GM12878 (cell line): ENCODE results near the gene ZNF474.

Experiments used
- CBX3 ChIP-seq: fragments of 200-600 bp; sonication (generic); IDR thresholded peaks from 2 replicates; pipeline ENCODE4 v1.6.1; 2016; ENCODE audit warnings: low read depth, borderline replicate concordance
- CBX5 ChIP-seq: sonication (generic); IDR thresholded peaks from 2 replicates; pipeline ENCODE4 v1.6.1; 2016; ENCODE audit warnings: low read depth, moderate library complexity, mild to moderate bottlenecking, inconsistent platforms
- CEBPB ChIP-seq, 2 experiments: fragments of 150-350 bp in 1 of 2; IDR thresholded peaks; 2 replicates each; pipeline ENCODE4 v1.6.1; 2012 to 2014; ENCODE audit warnings: low read depth in 2 of 2, low read length in 2 of 2, borderline replicate concordance in 1 of 2, inconsistent platforms in 1 of 2
- ESRRA ChIP-seq: IDR thresholded peaks from 2 replicates; pipeline ENCODE4 v1.6.1; 2012; ENCODE audit warnings: mild to moderate bottlenecking, low read length, improper control_type of control experiment
- TAF1 ChIP-seq: IDR thresholded peaks from 2 replicates; pipeline ENCODE4 v1.6.1; 2011; ENCODE audit warnings: mild to moderate bottlenecking, low read depth, low read length, borderline replicate concordance
- TCF3 ChIP-seq: IDR thresholded peaks from 2 replicates; pipeline ENCODE4 v1.6.1; 2012; ENCODE audit warnings: low read depth, mild to moderate bottlenecking, low read length, borderline replicate concordance; ENCODE audit not compliant: insufficient read depth
- TF ChIP-seq, protein P1 (sequence below), 3 experiments: IDR thresholded peaks in 2 of 3; conservative IDR thresholded peaks in 1 of 3; 2 replicates each; pipeline ENCODE4 v1.5.1; 2011; ENCODE audit warnings: low read depth in 3 of 3, low read length in 3 of 3, mild to moderate bottlenecking in 3 of 3, control low read depth in 2 of 3, moderate library complexity in 2 of 3, inconsistent platforms in 1 of 3, mixed read lengths in 1 of 3; ENCODE audit not compliant: control insufficient read depth in 2 of 3, insufficient read depth in 1 of 3; ENCODE audit errors: extremely low read depth in 1 of 3
- TF ChIP-seq, protein P2 (sequence below): IDR thresholded peaks from 2 replicates; pipeline ENCODE4 v1.6.1; 2012; ENCODE audit warnings: low read length, inconsistent platforms

DNA sequence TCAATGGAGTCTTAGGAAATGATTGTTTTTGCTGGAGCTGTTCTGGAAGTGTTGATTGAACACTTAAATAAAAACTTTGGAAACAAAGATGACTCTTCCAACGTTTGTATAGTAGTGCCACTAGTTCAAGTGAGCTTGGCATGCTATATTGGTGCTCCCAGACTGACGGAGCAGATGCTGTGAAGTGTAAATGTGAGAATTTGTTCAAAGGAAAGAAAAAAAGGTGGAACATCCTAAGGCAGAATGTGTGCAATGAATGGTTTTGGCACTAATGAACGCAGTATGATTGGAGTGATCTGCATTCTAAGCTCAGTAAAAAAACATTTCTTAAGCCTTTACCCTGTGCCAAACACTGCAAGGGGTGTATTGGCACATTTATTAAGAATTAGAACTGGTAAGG lies 69.8 kb downstream of the ZNF474 start:
- TF ChIP-seq, protein P1, sequence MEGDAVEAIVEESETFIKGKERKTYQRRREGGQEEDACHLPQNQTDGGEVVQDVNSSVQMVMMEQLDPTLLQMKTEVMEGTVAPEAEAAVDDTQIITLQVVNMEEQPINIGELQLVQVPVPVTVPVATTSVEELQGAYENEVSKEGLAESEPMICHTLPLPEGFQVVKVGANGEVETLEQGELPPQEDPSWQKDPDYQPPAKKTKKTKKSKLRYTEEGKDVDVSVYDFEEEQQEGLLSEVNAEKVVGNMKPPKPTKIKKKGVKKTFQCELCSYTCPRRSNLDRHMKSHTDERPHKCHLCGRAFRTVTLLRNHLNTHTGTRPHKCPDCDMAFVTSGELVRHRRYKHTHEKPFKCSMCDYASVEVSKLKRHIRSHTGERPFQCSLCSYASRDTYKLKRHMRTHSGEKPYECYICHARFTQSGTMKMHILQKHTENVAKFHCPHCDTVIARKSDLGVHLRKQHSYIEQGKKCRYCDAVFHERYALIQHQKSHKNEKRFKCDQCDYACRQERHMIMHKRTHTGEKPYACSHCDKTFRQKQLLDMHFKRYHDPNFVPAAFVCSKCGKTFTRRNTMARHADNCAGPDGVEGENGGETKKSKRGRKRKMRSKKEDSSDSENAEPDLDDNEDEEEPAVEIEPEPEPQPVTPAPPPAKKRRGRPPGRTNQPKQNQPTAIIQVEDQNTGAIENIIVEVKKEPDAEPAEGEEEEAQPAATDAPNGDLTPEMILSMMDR (IDR thresholded peaks at IDR 0.05 in 2 of 3, conservative IDR thresholded peaks at IDR 0.05 in 1 of 3; ENCODE audit: control insufficient read depth in 2 of 3, extremely low read depth in 1 of 3, insufficient read depth in 1 of 3, low read depth in 3 of 3, low read length in 3 of 3): no peak
- TF ChIP-seq CEBPB (IDR thresholded peaks at IDR 0.05; ENCODE audit: borderline replicate concordance in 1 of 2, low read depth in 2 of 2, low read length in 2 of 2) (no peak), CBX5 (no peak), ESRRA (no peak), TCF3 (no peak), TAF1 (no peak), CBX3 (no peak)
- TF ChIP-seq, protein P2, sequence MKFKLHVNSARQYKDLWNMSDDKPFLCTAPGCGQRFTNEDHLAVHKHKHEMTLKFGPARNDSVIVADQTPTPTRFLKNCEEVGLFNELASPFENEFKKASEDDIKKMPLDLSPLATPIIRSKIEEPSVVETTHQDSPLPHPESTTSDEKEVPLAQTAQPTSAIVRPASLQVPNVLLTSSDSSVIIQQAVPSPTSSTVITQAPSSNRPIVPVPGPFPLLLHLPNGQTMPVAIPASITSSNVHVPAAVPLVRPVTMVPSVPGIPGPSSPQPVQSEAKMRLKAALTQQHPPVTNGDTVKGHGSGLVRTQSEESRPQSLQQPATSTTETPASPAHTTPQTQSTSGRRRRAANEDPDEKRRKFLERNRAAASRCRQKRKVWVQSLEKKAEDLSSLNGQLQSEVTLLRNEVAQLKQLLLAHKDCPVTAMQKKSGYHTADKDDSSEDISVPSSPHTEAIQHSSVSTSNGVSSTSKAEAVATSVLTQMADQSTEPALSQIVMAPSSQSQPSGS: no peak
